ENCODE measurements around the gene PIEZO2.

Gene PIEZO2

DNA sequence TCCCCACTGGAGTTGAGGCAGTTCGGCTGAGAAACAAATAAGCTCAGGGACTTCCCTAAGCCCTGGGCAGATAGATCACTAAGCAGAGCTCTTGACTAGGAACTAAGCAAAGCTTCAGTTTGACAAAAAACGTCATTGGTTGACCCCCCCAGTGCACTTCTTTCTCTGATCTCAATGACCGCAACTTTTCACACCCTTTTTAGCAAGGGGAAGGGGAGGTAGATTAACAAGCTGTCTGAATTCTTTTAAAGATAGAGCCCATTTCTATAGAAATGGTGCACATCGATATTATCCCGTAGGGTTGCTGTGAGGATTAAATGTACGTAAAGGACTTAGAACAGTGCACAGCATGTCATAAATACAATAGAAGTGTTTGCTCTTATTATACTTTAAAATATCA is 42.5 kb downstream of the PIEZO2 start:
- ATAC-seq (no peak), DNase-seq (no peak)
- no peaks in the 10 kb centered on the region for H3K4me1 Mint-ChIP-seq
- H3K27me3 Mint-ChIP-seq, result no peaks in the 10 kb centered on the region
- no peaks in the 10 kb centered on the region for H3K9me3 Mint-ChIP-seq
- H3K27ac Mint-ChIP-seq, result no peak overlapping the region
- H3K4me3 Mint-ChIP-seq, result no peak overlapping the region

- DNase-seq, result no peak
- H3K27me3 Mint-ChIP-seq, result no peaks in the 10 kb centered on the region
- no peak for ATAC-seq
- H3K9me3 Mint-ChIP-seq, result no peaks in the 10 kb centered on the region
- no peak overlapping the region for H3K4me3 Mint-ChIP-seq
- H3K4me1 Mint-ChIP-seq, result no peaks in the 10 kb centered on the region
- no peak overlapping the region for H3K27ac Mint-ChIP-seq
Measured at GRCh38 chr18:11105463-11105862, 43.9 kb downstream of the PIEZO2 start.

DNA sequence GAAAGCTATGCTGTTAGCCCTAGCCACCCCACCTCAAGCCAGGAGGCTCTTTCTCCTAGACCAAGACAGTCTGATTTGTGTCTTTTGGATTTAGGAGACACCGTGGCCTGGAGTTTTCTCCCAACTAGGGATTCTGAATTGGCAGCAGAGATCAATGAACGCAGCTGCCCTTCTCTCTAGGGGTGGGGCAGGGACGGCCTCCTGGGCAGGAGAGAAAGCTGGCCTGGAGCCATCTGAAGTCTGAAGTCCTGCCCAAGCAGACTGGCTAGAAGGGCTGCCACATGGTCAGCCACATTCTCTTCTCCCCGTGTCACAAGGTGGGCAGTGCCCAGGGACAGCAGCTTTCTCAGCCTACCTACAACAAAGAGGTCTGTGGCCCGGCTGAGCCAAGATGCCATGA is 45.1 kb downstream of the PIEZO2 start:
- Mint-ChIP-seq H3K4me3 (no peak overlapping the region), H3K27me3 (no peaks in the 10 kb centered on the region), H3K27ac (no peak overlapping the region), H3K9me3 (no peaks in the 10 kb centered on the region), H3K4me1 (no peaks in the 10 kb centered on the region)
- ATAC-seq (no peak), DNase-seq (no peak)

- no peak for ATAC-seq
- no peak for DNase-seq
- Mint-ChIP-seq H3K9me3 (no peaks in the 10 kb centered on the region), H3K4me3 (no peak overlapping the region), H3K27me3 (no peaks in the 10 kb centered on the region), H3K4me1 (no peaks in the 10 kb centered on the region), H3K27ac (no peak overlapping the region)
Measured at GRCh38 chr18:11096839-11097750, 52.3 kb downstream of the PIEZO2 start.

- Mint-ChIP-seq H3K4me3 (no peak overlapping the region), H3K4me1 (no peaks in the 10 kb centered on the region), H3K9me3 (no peaks in the 10 kb centered on the region), H3K27me3 (no peaks in the 10 kb centered on the region), H3K27ac (no peak overlapping the region)
- DNase-seq (no peak), ATAC-seq (no peak)
Measured at GRCh38 chr18:11096411-11096810, 53.0 kb downstream of the PIEZO2 start.

GRCh38 chr18:11095674-11096293 is 53.6 kb downstream of the PIEZO2 start:
- Mint-ChIP-seq H3K27ac (no peak overlapping the region), H3K27me3 (no peaks in the 10 kb centered on the region), H3K9me3 (no peaks in the 10 kb centered on the region), H3K4me1 (no peaks in the 10 kb centered on the region), H3K4me3 (no peak overlapping the region)
- ATAC-seq (no peak), DNase-seq (no peak)

GRCh38 chr18:11095211-11095610 is 54.2 kb downstream of the PIEZO2 start:
- Mint-ChIP-seq H3K4me1 (no peaks in the 10 kb centered on the region), H3K4me3 (no peak overlapping the region), H3K27me3 (no peaks in the 10 kb centered on the region), H3K27ac (no peak overlapping the region), H3K9me3 (no peaks in the 10 kb centered on the region)
- ATAC-seq (no peak), DNase-seq (no peak)

DNA sequence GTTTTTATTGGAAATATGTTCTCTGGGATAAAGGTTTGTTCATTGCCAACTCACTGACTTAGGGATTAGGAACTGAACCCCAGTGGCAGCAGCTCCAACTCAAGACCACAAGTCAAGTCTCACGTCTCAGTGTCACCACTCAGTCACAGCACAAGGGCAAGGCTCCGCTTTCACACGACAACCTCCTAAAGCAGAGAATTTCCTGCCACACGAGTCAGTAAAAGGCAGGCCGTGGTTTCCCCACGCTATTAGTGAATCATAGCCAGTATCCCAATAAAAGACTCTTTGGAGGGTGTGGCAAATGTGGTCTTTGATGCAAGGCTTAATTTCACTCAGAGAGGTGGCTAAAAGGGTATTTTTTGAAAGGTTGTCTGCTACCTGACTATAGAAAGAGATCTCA is 57.6 kb downstream of the PIEZO2 start:
- Mint-ChIP-seq H3K4me3 (no peak overlapping the region), H3K4me1 (no peaks in the 10 kb centered on the region), H3K27me3 (no peaks in the 10 kb centered on the region), H3K27ac (no peak overlapping the region), H3K9me3 (no peaks in the 10 kb centered on the region)
- ATAC-seq (no peak), DNase-seq (no peak)

DNA sequence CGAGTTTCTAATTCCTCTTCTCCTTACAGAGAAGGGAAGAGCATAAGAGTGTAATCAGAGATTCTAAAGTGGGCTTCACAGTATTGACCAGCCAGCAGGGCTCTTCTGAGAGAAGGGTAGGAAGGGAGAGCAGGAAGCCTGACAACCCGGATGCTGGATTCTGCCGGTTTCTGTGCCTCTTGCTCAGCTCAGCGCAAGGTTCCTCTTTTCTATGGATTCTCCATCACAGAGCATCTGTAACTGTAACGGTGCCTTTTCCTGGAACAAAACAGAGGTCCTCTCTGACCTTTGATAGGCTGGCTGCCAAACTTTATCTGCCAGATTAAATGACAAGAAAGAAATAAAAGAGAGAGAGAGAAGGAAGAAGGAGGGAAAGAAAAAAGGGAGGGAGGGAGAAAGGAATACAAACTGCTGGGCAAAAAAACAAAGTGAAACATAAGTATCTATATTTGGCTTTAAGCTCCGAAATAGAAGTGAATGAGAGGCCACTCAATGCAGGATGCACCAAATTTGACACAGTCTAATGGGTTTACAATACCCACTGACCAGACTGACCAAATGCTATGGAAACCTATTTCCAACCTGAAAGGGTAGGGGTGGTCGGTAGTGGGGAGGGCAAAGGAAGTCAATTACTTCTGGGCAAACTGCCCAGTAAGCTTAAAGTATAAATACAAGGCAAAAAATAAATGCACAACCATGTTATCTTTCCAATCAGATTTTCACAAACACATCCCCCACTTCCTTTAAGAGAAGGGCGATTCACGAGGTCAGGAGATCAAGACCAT is 59.2 kb downstream of the PIEZO2 start:
- no peak for DNase-seq
- Mint-ChIP-seq H3K4me3 (no peak overlapping the region), H3K27me3 (no peaks in the 10 kb centered on the region), H3K4me1 (no peaks in the 10 kb centered on the region), H3K27ac (no peak overlapping the region), H3K9me3 (no peaks in the 10 kb centered on the region)
- ATAC-seq, result no peak

GRCh38 chr18:11081009-11081532 is 68.3 kb downstream of the PIEZO2 start:
- Mint-ChIP-seq H3K27me3 (no peaks in the 10 kb centered on the region), H3K4me1 (no peaks in the 10 kb centered on the region), H3K27ac (no peak overlapping the region), H3K9me3 (no peaks in the 10 kb centered on the region), H3K4me3 (no peak overlapping the region)
- ATAC-seq (no peak), DNase-seq (no peak)

GRCh38 chr18:11078491-11078890 is 70.9 kb downstream of the PIEZO2 start:
- no peaks in the 10 kb centered on the region for H3K27me3 Mint-ChIP-seq
- no peak overlapping the region for H3K4me3 Mint-ChIP-seq
- no peak overlapping the region for H3K27ac Mint-ChIP-seq
- H3K4me1 Mint-ChIP-seq, result no peaks in the 10 kb centered on the region
- DNase-seq (no peak), ATAC-seq (no peak)
- no peaks in the 10 kb centered on the region for H3K9me3 Mint-ChIP-seq

DNA sequence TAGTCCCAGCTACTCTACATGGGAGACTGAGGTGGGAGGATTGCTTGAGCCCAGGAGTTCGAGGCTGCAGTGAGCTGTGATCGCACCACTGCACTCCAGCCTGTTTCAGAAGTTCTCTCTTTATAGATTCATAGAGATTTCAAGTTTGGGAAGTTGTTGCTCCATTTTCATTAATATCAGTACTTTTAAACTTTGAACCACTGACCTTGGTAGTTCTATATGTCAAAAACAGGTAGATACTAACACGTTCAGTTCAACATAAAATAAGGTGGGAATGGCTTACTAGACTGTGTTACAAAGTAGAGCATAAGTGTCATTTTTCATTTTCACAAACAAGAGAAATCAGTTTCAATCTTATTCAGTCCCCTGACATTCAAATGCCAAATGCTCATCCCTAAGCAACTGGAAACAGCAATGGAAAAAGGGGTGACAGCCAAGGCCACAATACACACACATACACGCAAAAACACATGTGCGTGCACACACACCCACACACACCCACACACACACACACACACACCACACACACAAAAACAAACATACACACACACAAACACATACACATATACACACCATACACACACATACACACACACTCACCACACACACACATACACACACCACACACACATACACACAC is 71.7 kb downstream of the PIEZO2 start:
- Mint-ChIP-seq H3K4me1 (no peaks in the 10 kb centered on the region), H3K27me3 (no peaks in the 10 kb centered on the region), H3K9me3 (no peaks in the 10 kb centered on the region), H3K27ac (no peak overlapping the region), H3K4me3 (no peak overlapping the region)
- ATAC-seq (no peak), DNase-seq (no peak)

DNA sequence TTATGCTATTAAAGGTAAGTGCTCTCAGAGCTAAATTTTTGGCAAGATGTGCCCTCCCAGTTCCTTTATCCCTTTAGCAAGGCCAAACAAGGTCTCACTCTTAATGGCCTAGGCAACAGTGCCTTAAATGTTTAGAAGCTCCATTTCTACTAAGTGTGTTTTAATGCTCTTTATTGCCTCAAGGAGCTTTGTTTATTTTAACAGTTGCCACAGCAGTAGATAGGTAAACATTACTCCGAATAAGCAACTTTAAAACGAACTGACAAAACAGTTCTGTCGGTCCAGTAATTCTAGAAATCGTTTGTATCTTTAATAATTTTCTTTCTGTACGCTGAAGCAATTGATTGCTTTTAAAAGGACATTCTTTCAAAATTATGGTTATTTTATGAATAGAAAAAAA is 74.5 kb downstream of the PIEZO2 start:
- no peaks in the 10 kb centered on the region for H3K27me3 Mint-ChIP-seq
- no peaks in the 10 kb centered on the region for H3K4me1 Mint-ChIP-seq
- no peaks in the 10 kb centered on the region for H3K9me3 Mint-ChIP-seq
- no peak overlapping the region for H3K4me3 Mint-ChIP-seq
- DNase-seq (no peak), ATAC-seq (no peak)
- H3K27ac Mint-ChIP-seq, result no peak overlapping the region

GRCh38 chr18:11073971-11074370 is 75.4 kb downstream of the PIEZO2 start:
- Mint-ChIP-seq H3K27ac (no peak overlapping the region), H3K4me1 (no peaks in the 10 kb centered on the region), H3K27me3 (no peaks in the 10 kb centered on the region), H3K4me3 (no peak overlapping the region), H3K9me3 (no peaks in the 10 kb centered on the region)
- DNase-seq (no peak), ATAC-seq (no peak)

DNA sequence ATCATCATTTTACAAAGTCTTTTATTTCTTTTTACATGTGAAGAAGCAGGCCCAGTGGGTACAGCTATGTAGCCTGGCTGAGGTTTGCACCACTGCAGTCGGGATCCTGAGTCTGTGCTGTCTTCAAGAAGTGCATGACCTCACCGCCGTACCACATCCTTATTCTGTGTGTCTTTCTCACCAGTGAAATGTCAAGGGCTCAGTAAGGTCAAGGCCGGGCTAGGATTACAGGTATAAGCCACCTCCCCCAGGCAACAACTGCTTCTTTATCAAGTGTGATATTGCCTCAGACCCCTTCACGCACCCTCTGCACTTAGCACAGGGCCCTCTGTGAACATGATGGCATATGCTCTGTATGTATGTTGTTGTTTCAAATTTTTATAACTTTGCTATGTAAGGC is 76.7 kb downstream of the PIEZO2 start:
- no peaks in the 10 kb centered on the region for H3K4me1 Mint-ChIP-seq
- H3K27me3 Mint-ChIP-seq, result no peaks in the 10 kb centered on the region
- H3K27ac Mint-ChIP-seq, result no peak overlapping the region

More for the DNA sequence above, 76.7 kb downstream of the PIEZO2 start:
- ATAC-seq (no peak), DNase-seq (no peak)
- peaks cover 0 to 3% of the 10 kb centered on the region in 2 donors for H3K9me3 Mint-ChIP-seq
- no peak overlapping the region for H3K4me3 Mint-ChIP-seq
